HEK293 (cell line): ENCODE data around the gene PTPRF.

Experiments used
- TSHZ1 ChIP-seq: fragments of 450-650 bp; formaldehyde crosslinking; IDR thresholded peaks from 2 replicates; pipeline ENCODE4 v1.5.1; 2016; ENCODE audit warnings: missing biosample characterization, missing genetic modification characterization, borderline replicate concordance
- ZBTB8A ChIP-seq: fragments of 450-650 bp; formaldehyde crosslinking; IDR thresholded peaks from 2 replicates; pipeline ENCODE4 v1.5.1; 2016; ENCODE audit warnings: missing biosample characterization, missing genetic modification characterization
- ZNF423 ChIP-seq: fragments of 450-650 bp; formaldehyde crosslinking; IDR thresholded peaks from 2 replicates; pipeline ENCODE4 v1.5.1; 2016; ENCODE audit warnings: missing biosample characterization, missing genetic modification characterization
- ZNF529 ChIP-seq: fragments of 450-650 bp; formaldehyde crosslinking; IDR thresholded peaks from 2 replicates; pipeline ENCODE4 v1.5.1; 2017; ENCODE audit warnings: missing genetic modification characterization, missing biosample characterization; ENCODE audit not compliant: insufficient replicate concordance
- ZNF610 ChIP-seq: fragments of 450-650 bp; formaldehyde crosslinking; IDR thresholded peaks from 2 replicates; pipeline ENCODE4 v1.5.1; 2016; ENCODE audit warnings: missing biosample characterization, missing genetic modification characterization, borderline replicate concordance
- TF ChIP-seq, protein P1 (sequence below): fragments of 450-650 bp; formaldehyde crosslinking; IDR thresholded peaks from 2 replicates; pipeline ENCODE4 v1.5.1; 2016; ENCODE audit warnings: missing biosample characterization, missing genetic modification characterization
- TF ChIP-seq, protein P2 (sequence below): fragments of 450-650 bp; formaldehyde crosslinking; IDR thresholded peaks from 2 replicates; pipeline ENCODE4 v1.5.1; 2016; ENCODE audit warnings: missing biosample characterization, missing genetic modification characterization, low read depth

DNA sequence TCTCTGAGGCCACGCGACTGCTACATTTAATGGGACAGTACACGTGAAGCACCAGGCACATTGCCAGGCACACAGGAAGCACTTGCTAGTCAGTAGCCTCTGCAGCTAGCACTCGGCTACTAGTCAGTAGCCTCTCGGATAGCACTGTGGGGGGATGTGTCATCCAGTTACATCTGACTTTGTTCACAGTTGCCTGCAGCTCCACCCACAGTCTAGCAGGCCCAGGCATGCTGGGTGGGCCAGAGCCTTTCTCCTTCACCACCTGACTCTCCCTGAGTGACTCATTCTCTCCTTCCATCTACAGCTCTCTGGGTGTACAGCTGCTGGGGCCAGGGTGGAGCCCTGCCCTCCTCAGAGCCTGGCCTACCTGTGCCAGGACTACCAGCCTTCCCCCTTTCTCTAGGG lies 51.5 kb downstream of the PTPRF start:
- no peak for TF ChIP-seq ZBTB8A (tag by site-specific recombination)
- TF ChIP-seq, protein P1, sequence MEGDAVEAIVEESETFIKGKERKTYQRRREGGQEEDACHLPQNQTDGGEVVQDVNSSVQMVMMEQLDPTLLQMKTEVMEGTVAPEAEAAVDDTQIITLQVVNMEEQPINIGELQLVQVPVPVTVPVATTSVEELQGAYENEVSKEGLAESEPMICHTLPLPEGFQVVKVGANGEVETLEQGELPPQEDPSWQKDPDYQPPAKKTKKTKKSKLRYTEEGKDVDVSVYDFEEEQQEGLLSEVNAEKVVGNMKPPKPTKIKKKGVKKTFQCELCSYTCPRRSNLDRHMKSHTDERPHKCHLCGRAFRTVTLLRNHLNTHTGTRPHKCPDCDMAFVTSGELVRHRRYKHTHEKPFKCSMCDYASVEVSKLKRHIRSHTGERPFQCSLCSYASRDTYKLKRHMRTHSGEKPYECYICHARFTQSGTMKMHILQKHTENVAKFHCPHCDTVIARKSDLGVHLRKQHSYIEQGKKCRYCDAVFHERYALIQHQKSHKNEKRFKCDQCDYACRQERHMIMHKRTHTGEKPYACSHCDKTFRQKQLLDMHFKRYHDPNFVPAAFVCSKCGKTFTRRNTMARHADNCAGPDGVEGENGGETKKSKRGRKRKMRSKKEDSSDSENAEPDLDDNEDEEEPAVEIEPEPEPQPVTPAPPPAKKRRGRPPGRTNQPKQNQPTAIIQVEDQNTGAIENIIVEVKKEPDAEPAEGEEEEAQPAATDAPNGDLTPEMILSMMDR: no peak
- TF ChIP-seq, protein P2, sequence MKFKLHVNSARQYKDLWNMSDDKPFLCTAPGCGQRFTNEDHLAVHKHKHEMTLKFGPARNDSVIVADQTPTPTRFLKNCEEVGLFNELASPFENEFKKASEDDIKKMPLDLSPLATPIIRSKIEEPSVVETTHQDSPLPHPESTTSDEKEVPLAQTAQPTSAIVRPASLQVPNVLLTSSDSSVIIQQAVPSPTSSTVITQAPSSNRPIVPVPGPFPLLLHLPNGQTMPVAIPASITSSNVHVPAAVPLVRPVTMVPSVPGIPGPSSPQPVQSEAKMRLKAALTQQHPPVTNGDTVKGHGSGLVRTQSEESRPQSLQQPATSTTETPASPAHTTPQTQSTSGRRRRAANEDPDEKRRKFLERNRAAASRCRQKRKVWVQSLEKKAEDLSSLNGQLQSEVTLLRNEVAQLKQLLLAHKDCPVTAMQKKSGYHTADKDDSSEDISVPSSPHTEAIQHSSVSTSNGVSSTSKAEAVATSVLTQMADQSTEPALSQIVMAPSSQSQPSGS: no peak
- TF ChIP-seq ZNF529 (tag by site-specific recombination): no peak
- TF ChIP-seq ZNF423 (tag by site-specific recombination): no peak
- no peak for TF ChIP-seq ZNF610 (tag by site-specific recombination)
- no peak for TF ChIP-seq TSHZ1 (tag by site-specific recombination)
